Hematopoietic multipotent progenitor cell treated with erythropoietin and hydrocortisone succinate and interleukin-3 and kit ligand, for 17 days (in vitro differentiated cells): ENCODE data around the gene JARID2.

Experiments
- DNase-seq: peaks from one replicate; pipeline ENCODE4 v3.0.0-alpha.2; 2015; ENCODE audit warnings: low spot score

JARID2 gene

GRCh38 chr6:15420959-15421438 is 175.1 kb downstream of the JARID2 start:
- DNase-seq = no peak

DNA sequence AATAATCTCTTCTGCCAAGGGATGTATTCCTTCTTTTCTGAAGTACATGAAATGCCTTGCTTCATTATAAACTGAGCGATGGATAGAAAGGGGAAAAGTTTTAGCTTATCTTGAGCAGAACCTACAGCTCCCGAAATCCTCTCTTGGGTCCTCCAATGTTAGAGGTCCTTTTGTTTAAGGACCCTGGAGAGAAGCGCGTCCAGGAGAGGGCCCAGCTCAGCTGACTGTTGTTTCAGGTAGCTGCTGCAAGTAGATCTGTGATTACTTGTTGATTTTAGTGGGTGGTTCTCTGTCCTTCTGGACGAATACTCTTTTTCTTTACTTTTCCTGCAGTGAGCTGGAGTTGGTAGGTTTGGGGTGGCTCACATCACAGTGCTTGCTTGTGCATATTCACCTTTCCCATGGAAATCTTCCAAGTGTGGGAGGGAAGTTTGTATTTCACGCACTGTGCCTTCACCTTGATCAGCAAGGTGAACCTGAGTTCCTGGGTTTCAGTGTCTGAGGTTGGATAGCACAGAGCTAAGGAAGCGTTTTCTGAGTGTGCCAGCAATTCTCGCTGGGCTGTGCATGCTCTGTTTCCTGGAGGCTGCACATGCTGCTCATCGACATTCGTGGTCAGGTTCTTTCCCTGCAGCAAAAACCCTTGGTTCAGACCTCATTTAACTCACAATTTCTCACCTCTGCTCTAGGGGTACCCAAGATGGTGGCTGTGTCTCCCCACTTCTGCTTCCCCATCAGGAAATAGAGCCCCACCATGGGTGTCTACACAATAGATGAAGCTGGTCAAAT is 176.3 kb downstream of the JARID2 start:
- DNase-seq = no peak

- DNase-seq = no peak
These were observed 177.6 kb downstream of the JARID2 start for GRCh38 chr6:15423286-15423993.

- no peak for DNase-seq
These were observed 180.1 kb downstream of the JARID2 start for GRCh38 chr6:15425947-15426346.

DNA sequence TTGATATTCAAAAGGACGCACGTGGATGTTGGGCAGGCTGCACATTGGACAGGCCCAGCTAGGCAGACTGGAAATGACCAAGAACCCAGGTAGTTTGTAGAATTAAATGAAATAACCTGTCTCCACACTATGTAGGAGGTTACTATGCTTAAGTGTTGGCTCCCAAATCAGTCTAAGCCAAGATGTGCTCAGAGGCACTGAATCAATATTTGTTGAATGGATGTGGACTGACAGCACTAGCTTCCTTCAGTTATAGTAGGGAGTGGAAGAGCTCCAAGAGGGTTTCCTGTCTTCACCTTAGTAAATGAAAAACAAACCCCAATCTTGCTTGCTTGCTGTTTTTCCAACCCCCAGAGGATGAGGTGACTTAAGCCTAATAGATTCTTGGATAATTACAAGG is 180.5 kb downstream of the JARID2 start:
- no peak for DNase-seq

DNA sequence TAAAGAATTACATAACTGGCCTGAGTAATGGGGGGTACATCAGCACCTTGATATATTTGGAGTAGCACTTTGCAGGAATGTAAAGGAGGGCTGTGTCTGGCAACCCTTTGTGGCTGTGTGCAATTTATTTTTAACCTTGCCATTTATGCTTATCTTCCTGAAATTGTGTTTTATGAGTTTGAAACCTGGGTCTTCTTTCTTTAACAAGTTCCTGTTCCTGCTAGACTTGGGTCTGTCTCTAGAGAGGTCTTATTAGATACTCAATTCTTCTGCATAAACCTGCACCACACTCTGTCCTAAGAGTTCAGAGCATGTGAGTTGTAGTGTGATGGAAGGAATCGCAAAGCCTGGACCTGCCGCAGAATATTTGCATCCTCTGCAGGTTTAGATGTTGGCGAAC is 181.0 kb downstream of the JARID2 start:
- no peak for DNase-seq

GRCh38 chr6:15427331-15428070 is 181.6 kb downstream of the JARID2 start:
- no peak for DNase-seq

DNA sequence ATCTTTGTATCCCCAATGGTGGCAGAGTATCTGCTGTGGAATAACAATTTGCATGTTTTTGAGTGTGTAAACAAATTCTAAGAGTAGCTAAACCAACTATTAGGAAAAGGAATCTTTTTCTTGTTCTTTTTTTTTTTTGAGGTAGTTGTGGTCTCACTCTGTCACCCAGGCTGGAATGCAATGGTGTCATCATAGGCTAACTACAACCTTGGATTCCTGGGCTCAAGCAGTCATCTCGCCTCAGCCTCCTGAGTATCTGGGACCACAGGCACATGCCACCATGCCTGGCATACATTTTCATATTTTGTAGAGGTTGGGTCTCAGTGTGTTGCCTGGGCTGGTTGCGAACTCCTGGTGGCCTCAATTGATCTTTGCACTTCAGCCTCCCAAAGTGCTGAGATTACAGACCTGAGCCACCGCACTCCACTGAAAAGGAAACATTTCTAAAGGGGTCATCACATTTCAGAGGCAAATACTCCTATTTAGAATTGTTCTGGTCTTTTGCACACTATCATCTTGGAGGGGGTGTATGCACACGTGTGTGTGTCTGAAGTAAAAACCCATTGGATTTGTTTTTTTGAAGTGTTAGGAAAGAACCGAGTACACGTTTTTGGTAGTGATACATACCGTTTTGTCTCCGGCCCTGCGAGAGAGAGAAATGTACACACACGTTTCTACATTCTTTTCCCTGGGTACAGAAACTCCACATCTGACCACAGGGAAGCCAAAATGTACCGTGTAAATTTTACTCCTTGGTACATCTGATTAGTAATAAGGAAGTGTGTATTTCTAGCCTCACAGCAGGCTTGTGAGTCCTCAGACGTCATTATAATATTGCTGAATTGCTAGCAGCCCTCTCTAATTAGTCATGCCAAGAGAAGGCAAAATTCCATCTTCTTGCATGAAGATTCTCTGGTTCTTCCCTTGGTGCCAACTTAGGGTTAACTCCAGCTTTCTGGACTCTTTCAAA is 183.6 kb downstream of the JARID2 start:
- DNase-seq = no peak

GRCh38 chr6:15430186-15430585 is 184.3 kb downstream of the JARID2 start:
- no peak for DNase-seq

DNA sequence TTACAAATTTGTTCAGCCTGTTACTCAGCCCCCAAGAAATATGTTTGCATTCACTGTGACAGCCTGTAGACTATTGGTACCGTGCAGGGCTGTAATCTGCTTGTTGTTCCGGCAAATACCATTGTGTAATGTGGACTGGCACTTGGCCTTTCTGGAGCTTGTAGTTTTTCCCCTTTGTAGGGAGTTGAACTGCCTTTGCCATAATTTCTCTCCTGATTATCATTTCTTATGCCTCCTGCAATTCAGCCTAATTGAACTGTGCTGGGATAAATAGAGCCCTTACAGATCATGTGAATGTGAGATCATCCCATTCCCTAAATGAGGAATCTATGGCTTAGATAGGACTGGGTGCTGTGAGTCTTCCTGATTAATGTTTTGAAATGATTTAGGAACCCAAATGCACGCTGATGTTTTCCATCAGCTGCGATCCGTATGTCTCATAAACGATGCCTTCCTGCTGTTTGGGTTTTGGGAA is 185.1 kb downstream of the JARID2 start:
- no peak for DNase-seq

GRCh38 chr6:15431762-15432483 is 186.1 kb downstream of the JARID2 start:
- DNase-seq = no peak

GRCh38 chr6:15433511-15433861 is 187.6 kb downstream of the JARID2 start:
- DNase-seq = no peak

- no peak for DNase-seq
These were observed 188.4 kb downstream of the JARID2 start for GRCh38 chr6:15434263-15434662.

- DNase-seq = no peak
These were observed 189.0 kb downstream of the JARID2 start for GRCh38 chr6:15434823-15435380.

GRCh38 chr6:15435468-15435867 is 189.6 kb downstream of the JARID2 start:
- DNase-seq = no peak

- no peak for DNase-seq
These were observed 190.6 kb downstream of the JARID2 start for GRCh38 chr6:15436451-15436850.

- DNase-seq = no peak
These were observed 191.3 kb downstream of the JARID2 start for GRCh38 chr6:15437090-15437635.

- no peak for DNase-seq
These were observed 193.6 kb downstream of the JARID2 start for GRCh38 chr6:15439410-15440025.

GRCh38 chr6:15440040-15440439 is 194.2 kb downstream of the JARID2 start:
- DNase-seq = no peak
